B cell (primary cell): ENCODE measurements around the gene DACT1. TPM values are rescaled to one million over a fixed set of nuclear protein-coding genes. Genes with fewer than 3 reads are reported as not detected.

Experiments used
- ATAC-seq: fragments of 200-7000 bp; cut with Tn5 transposase; one replicate; pipeline ENCODE4 v1.10.0; 2021; ENCODE audit warnings: low read depth, mild to moderate bottlenecking, moderate number of reproducible peaks, moderate library complexity
- CTCF ChIA-PET: fragments of 350-600 bp; sonication (Branson Sonifier 250); formaldehyde crosslinking; loops from one replicate; lab custom pipeline; 2021; ENCODE audit warnings: antibody characterized with exemption, inconsistent platforms; lab: Charles Lee
- POLR2A ChIA-PET: fragments of 350-600 bp; sonication (Branson Sonifier 250); formaldehyde crosslinking; loops from one replicate; lab custom pipeline; 2021; ENCODE audit warnings: antibody characterized with exemption; lab: Charles Lee
- DNase-seq: peaks from one replicate; pipeline ENCODE4 v3.0.0; 2013
- H2AFZ ChIP-seq: 2 replicates; pipeline ENCODE4 v1.6.1; 2012; ENCODE audit warnings: mild to moderate bottlenecking, low read depth, low read length; ENCODE audit not compliant: insufficient read depth, poor library complexity, severe bottlenecking
- H3K27ac ChIP-seq, 2 donors: 1 replicate in 1 of 2; 2 replicates in 1 of 2; pipeline ENCODE4 v1.5.1; 2012 to 2013; ENCODE audit warnings: low read length in 2 of 2, mild to moderate bottlenecking in 2 of 2, moderate library complexity in 1 of 2
- H3K27me3 ChIP-seq, 4 experiments: fragments of 200-600 bp in 1 of 4; sonication (generic) in 1 of 4; replicated peaks in 1 of 4; 1 replicate in 2 of 4; 2 replicates in 2 of 4; pipeline versions ENCODE4 v1.6.1 to v1.7.0; 2013 to 2016; ENCODE audit warnings: low read length in 3 of 4, mild to moderate bottlenecking in 2 of 4, mixed read lengths in 1 of 4, moderate library complexity in 1 of 4; ENCODE audit not compliant: insufficient read depth in 4 of 4, control insufficient read depth in 3 of 4; ENCODE audit errors: control extremely low read depth in 1 of 4
- H3K36me3 ChIP-seq, 2 experiments: replicated peaks in 1 of 2; 1 replicate in 1 of 2; 2 replicates in 1 of 2; pipeline versions ENCODE4 v1.6.1 to v1.7.1; 2013; ENCODE audit warnings: low read length in 1 of 2; ENCODE audit not compliant: insufficient read depth in 2 of 2, control insufficient read depth in 1 of 2; ENCODE audit errors: control extremely low read depth in 1 of 2, extremely low read depth in 1 of 2
- H3K4me1 ChIP-seq, 2 donors: fragments of 200-600 bp in 1 of 2; sonication (generic) in 1 of 2; 1 replicate in 1 of 2; 2 replicates in 1 of 2; pipeline versions ENCODE4 v1.5.1 to v1.6.1; 2013 to 2017; ENCODE audit warnings: low read length in 2 of 2; ENCODE audit not compliant: control insufficient read depth in 2 of 2, insufficient read depth in 2 of 2
- H3K4me2 ChIP-seq: replicated peaks from 2 replicates; pipeline ENCODE3; 2012; ENCODE audit warnings: mild to moderate bottlenecking, low read depth, low read length; ENCODE audit not compliant: poor library complexity, severe bottlenecking
- H3K4me3 ChIP-seq, 5 experiments: fragments of 200-600 bp in 1 of 5; sonication (generic) in 1 of 5; 1 replicate in 3 of 5; 2 replicates in 2 of 5; pipeline versions ENCODE4 v1.5.1 to v1.7.0; 2011 to 2016; ENCODE audit warnings: low read length in 4 of 5, mild to moderate bottlenecking in 4 of 5, low read depth in 2 of 5, control low read depth in 1 of 5, moderate library complexity in 1 of 5; ENCODE audit not compliant: insufficient read depth in 1 of 5; ENCODE audit errors: control extremely low read depth in 1 of 5, extremely low read depth in 1 of 5
- H3K79me2 ChIP-seq: fragments of 200-600 bp; sonication (generic); one replicate; pipeline ENCODE4 v1.6.0; 2016; ENCODE audit warnings: low read length; ENCODE audit not compliant: control insufficient read depth, insufficient read depth
- H3K9ac ChIP-seq: fragments of 200-600 bp; sonication (generic); 2 replicates; pipeline ENCODE4 v1.6.1; 2017; ENCODE audit warnings: mild to moderate bottlenecking, low read length, moderate library complexity
- H3K9me3 ChIP-seq, 3 donors: one replicate each; pipeline versions ENCODE4 v1.6.1 to v1.7.1; 2013; ENCODE audit warnings: low read length in 2 of 3; ENCODE audit not compliant: control insufficient read depth in 2 of 3, insufficient read depth in 1 of 3; ENCODE audit errors: control extremely low read depth in 1 of 3
- H4K20me1 ChIP-seq: 2 replicates; pipeline ENCODE4 v1.6.0; 2012; ENCODE audit warnings: mild to moderate bottlenecking, low read length; ENCODE audit not compliant: insufficient read depth, control insufficient read depth, poor library complexity, severe bottlenecking
- H3K27ac Mint-ChIP-seq: one replicate; pipeline ENCODE4 v1.8.0; 2021; ENCODE audit warnings: mixed read lengths
- H3K27me3 Mint-ChIP-seq: one replicate; pipeline ENCODE4 v1.8.0; 2021; ENCODE audit warnings: mixed read lengths
- H3K4me1 Mint-ChIP-seq: one replicate; pipeline ENCODE4 v1.8.0; 2021; ENCODE audit warnings: mixed read lengths
- H3K4me3 Mint-ChIP-seq: one replicate; pipeline ENCODE4 v1.8.0; 2021; ENCODE audit warnings: mixed read lengths
- H3K9me3 Mint-ChIP-seq: one replicate; pipeline ENCODE4 v1.8.0; 2022; ENCODE audit warnings: mixed read lengths; ENCODE audit not compliant: insufficient read depth
- CTCF ChIP-seq: fragments of 200-600 bp; IDR thresholded peaks from one replicate; pipeline ENCODE4 v1.8.0; 2022; ENCODE audit warnings: antibody characterized with exemption, mild to moderate bottlenecking
- EZH2 ChIP-seq: IDR thresholded peaks from 2 replicates; pipeline ENCODE4 v1.6.1; 2012; ENCODE audit warnings: borderline replicate concordance, low read depth, mild to moderate bottlenecking, moderate library complexity, low read length; ENCODE audit not compliant: insufficient read depth, poor library complexity, severe bottlenecking
- WGBS: methylation state at CpG from one replicate; pipeline ENCODE4 v1.1.5; 2013; ENCODE audit warnings: missing lambda C conversion rate; ENCODE audit not compliant: insufficient coverage; 5-methylcytosine and 5-hydroxymethylcytosine counted together
- intact Hi-C: fragments of 100-400 bp; cut with micrococcal nuclease; formaldehyde crosslinking; loops from one replicate; pipeline ENCODE4 v1.10.0; 2022
- polyA plus RNA-seq: library from polyadenylated mRNA; depleted of rRNA; stranded (reverse); fragments of >200 nt; gene quantifications from 2 replicates; pipeline ENCODE4 v1.2.3, GENCODE V29; 2012
- total RNA-seq, 2 donors: library from RNA; stranded (reverse); fragments of 120-200 nt in 1 of 2; gene quantifications; 1 replicate in 1 of 2; 2 replicates in 1 of 2; pipeline versions ENCODE4 v1.2.3 to v1.2.4, GENCODE V29; 2013 to 2022

DACT1 gene
- total and polyA plus RNA-seq, 2 donors (not counting 1 experiment from before 2014, with no cell fraction given): 2.2 to 3.5 TPM

GRCh38 chr14:58599707-58600106 lies 38.1 kb upstream of the DACT1 start:
- Histone ChIP-seq H3K4me2 (no peak overlapping the region), H3K79me2 (no peaks in the 10 kb centered on the region), H3K4me1 (no peaks in the 10 kb centered on the region), H3K27me3 (no peaks in the 10 kb centered on the region), H2AFZ (no peak overlapping the region), H3K9me3 (no peaks in the 10 kb centered on the region), H4K20me1 (no peaks in the 10 kb centered on the region), H3K9ac (no peak overlapping the region), H3K27ac (no peak overlapping the region), H3K4me3 (no peak overlapping the region), H3K36me3 (no peaks in the 10 kb centered on the region)
- intact Hi-C loops: no loop called here
- CTCF ChIA-PET: no interaction called here
- POLR2A ChIA-PET: no interaction called here
- no peak for ATAC-seq
- Mint-ChIP-seq H3K4me1 (no peaks in the 10 kb centered on the region), H3K27ac (no peak overlapping the region), H3K9me3 (no peaks in the 10 kb centered on the region), H3K27me3 (no peaks in the 10 kb centered on the region), H3K4me3 (no peak overlapping the region)
- 100% methylated on average over 1 of the region's 2 CpGs for WGBS
- no peak for DNase-seq
- TF ChIP-seq CTCF (no peak), EZH2 (no peak)

GRCh38 chr14:58605465-58605864 lies 32.3 kb upstream of the DACT1 start:
- Histone ChIP-seq H3K36me3 (no peaks in the 10 kb centered on the region), H3K4me2 (no peak overlapping the region), H4K20me1 (no peaks in the 10 kb centered on the region), H2AFZ (no peak overlapping the region), H3K4me1 (no peaks in the 10 kb centered on the region), H3K4me3 (no peak overlapping the region), H3K9me3 (no peaks in the 10 kb centered on the region), H3K79me2 (no peaks in the 10 kb centered on the region), H3K27me3 (no peaks in the 10 kb centered on the region), H3K27ac (no peak overlapping the region), H3K9ac (no peak overlapping the region)
- no peaks in the 10 kb centered on the region for H3K27me3 Mint-ChIP-seq
- intact Hi-C loops: no loop called here
- DNase-seq: no peak
- no peak for ATAC-seq
- no peak overlapping the region for H3K4me3 Mint-ChIP-seq
- H3K27ac Mint-ChIP-seq: no peak overlapping the region
- WGBS: 65% methylated on average over 3 of the region's 4 CpGs
- POLR2A ChIA-PET: no interaction called here
- H3K9me3 Mint-ChIP-seq: no peaks in the 10 kb centered on the region
- TF ChIP-seq CTCF: no peak
- no peak for TF ChIP-seq EZH2
- CTCF ChIA-PET: no interaction called here
- no peaks in the 10 kb centered on the region for H3K4me1 Mint-ChIP-seq
